ENCODE measurements around the gene NDEL1. TPM values are rescaled to one million over a fixed set of nuclear protein-coding genes. Genes with fewer than 3 reads are reported as not detected.

Gene NDEL1, protein sequence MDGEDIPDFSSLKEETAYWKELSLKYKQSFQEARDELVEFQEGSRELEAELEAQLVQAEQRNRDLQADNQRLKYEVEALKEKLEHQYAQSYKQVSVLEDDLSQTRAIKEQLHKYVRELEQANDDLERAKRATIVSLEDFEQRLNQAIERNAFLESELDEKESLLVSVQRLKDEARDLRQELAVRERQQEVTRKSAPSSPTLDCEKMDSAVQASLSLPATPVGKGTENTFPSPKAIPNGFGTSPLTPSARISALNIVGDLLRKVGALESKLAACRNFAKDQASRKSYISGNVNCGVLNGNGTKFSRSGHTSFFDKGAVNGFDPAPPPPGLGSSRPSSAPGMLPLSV
- 57.9 TPM for total RNA-seq

DNA sequence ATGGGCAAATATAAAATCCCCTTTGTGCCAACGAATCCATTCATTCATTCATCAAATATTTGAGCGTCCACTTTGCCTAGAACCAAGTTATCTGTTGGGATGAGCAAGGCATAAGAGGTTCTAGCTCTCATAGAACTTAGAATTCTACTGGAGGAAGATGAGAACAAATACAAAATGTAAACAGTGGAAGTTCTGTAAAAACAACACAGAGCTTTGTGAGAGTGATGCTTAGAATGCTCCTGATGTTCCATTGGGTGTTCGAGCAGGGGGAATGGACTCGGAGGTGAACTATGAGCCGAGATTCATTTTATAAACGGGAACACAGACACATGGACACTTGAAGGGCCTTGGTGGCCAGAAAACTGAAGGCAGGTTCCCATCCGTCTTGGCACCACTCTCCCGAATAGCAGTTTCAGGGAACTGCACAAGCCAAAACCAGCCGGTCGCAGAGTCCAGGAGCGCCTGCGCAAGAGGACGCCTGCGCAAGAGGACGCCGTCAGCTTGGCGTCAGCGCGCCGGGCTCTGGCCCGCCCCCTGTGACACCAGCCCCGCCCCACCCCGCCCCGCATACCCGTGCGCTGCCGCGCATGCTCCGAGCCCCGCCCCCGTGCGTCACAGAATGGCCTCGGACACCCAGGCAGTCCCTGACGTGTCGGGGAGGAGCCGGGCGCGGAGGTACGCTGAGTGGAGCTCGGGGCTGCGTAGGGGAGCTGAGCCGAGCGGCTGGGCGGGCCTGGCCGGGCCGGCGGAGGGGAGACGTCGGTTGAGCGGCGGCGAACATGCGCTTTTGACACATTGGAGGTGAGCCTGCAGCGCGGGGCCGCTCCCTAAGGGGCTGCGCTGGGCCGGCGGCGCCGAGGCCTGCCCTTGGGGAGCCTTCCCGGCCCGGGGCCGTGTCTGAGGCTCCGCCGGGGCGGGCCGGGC, at the start of gene NDEL1:
Gene NDEL1, plus strand, starts transcription at position 640 of the 924 bp plus-strand sequence. CDS start 8,388 bp downstream, outside the sequence.

DNA sequence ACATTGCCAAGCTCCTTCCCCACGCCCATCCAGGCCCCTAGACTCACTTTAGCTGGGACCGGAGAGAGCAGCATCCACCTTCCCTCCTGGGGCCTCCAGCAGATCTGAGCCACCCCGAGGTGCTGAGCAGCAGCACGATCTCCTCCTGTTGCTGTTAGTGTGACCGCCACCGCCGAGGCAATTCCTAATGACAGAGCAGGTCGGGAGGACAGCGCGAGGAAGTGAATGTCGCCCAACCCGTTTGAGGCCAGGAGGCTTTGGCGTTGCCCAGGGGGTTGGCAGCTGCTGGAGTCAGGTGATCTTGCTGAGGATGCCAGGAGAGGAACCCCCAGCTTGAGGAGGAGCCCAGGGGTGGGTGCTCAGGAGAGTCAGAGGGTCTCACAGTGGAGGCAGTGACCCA, 38.0 kb upstream of the NDEL1 start, which contains the start of gene RNF222:
Gene RNF222, minus strand, starts transcription at position 192 of the 400 bp plus-strand sequence. CDS start 4,366 bp downstream, outside the sequence.

Small RNAs within 50 kb of the gene (small RNA-seq; reads per million reads assigned to genes)
- not detected for gene RNU7-43P

Other genes with a start within 250 kb of the NDEL1 start
- gene BORCS6, start 245.7 kb upstream of the NDEL1 start, total RNA-seq = 5.1 TPM
- gene AURKB, start 225.3 kb upstream of the NDEL1 start, total RNA-seq = 6.9 TPM
- 15.9 TPM for gene CTC1, start 187.8 kb upstream of the NDEL1 start, total RNA-seq
- 23.1 TPM for gene PFAS, start 186.6 kb upstream of the NDEL1 start, total RNA-seq
- 12.7 TPM for gene RANGRF, start 147.2 kb upstream of the NDEL1 start, total RNA-seq
- 0.46 TPM for gene SLC25A35, start 140.5 kb upstream of the NDEL1 start, total RNA-seq
- 1.6 TPM for gene ARHGEF15, start 125.6 kb upstream of the NDEL1 start, total RNA-seq
- gene ODF4, start 96.0 kb upstream of the NDEL1 start, total RNA-seq = not detected
- 3,063 TPM for gene RPL26, start 52.7 kb upstream of the NDEL1 start, total RNA-seq
- not detected for gene RNF222, start 38.1 kb upstream of the NDEL1 start, total RNA-seq
- gene MYH10, start 194.8 kb downstream of the NDEL1 start, total RNA-seq = 143 TPM

Measured in diencephalon (tissue), 1 donor.